ENCODE data around the gene CFAP206.

DNA sequence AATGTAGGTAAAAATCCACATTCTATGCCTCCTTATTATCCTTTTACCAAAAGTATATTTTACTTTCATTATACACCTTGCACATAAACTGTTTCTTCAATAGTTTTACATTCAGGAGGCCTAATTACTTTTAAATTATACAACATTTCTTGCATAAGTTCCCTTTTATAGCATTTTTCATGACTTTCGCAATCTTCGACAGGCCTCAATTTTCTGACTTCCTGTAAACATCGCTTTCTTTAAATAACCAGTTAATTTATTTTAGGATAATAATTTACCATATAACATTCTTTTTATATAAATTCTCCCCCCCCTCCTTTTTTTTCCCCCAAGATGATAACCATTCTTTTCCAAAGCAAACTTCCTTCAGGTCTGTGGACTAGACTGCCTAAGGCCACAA, 74.2 kb downstream of the CFAP206 start:
- TF ChIP-seq, protein P1, sequence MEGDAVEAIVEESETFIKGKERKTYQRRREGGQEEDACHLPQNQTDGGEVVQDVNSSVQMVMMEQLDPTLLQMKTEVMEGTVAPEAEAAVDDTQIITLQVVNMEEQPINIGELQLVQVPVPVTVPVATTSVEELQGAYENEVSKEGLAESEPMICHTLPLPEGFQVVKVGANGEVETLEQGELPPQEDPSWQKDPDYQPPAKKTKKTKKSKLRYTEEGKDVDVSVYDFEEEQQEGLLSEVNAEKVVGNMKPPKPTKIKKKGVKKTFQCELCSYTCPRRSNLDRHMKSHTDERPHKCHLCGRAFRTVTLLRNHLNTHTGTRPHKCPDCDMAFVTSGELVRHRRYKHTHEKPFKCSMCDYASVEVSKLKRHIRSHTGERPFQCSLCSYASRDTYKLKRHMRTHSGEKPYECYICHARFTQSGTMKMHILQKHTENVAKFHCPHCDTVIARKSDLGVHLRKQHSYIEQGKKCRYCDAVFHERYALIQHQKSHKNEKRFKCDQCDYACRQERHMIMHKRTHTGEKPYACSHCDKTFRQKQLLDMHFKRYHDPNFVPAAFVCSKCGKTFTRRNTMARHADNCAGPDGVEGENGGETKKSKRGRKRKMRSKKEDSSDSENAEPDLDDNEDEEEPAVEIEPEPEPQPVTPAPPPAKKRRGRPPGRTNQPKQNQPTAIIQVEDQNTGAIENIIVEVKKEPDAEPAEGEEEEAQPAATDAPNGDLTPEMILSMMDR (IDR thresholded peaks at IDR 0.05; ENCODE audit: low read depth, low read length, poor library complexity, severe bottlenecking) = no peak
- no peak for TF ChIP-seq EZH2phosphoT487 (IDR thresholded peaks at IDR 0.05; ENCODE audit: borderline replicate concordance, low read length)
